ENCODE results near the gene FLNB. TPM values are rescaled to one million over a fixed set of nuclear protein-coding genes. Genes with fewer than 3 reads are reported as not detected.
A peak's percentile ranks its signal among the peaks of the same experiment; 100 is the strongest.

FLNB gene
- total RNA-seq, 1 donor from 2014 or later = 34.8 TPM

GRCh38 chr3:58150810-58151199 lies 142.6 kb downstream of the FLNB start:
- H3K4me1 ChIP-seq = peaks cover 21% of the 10 kb centered on the region
- TF ChIP-seq, protein P1, sequence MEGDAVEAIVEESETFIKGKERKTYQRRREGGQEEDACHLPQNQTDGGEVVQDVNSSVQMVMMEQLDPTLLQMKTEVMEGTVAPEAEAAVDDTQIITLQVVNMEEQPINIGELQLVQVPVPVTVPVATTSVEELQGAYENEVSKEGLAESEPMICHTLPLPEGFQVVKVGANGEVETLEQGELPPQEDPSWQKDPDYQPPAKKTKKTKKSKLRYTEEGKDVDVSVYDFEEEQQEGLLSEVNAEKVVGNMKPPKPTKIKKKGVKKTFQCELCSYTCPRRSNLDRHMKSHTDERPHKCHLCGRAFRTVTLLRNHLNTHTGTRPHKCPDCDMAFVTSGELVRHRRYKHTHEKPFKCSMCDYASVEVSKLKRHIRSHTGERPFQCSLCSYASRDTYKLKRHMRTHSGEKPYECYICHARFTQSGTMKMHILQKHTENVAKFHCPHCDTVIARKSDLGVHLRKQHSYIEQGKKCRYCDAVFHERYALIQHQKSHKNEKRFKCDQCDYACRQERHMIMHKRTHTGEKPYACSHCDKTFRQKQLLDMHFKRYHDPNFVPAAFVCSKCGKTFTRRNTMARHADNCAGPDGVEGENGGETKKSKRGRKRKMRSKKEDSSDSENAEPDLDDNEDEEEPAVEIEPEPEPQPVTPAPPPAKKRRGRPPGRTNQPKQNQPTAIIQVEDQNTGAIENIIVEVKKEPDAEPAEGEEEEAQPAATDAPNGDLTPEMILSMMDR (IDR thresholded peaks at IDR 0.05; ENCODE audit: borderline replicate concordance) = no peak
- H3K27me3 ChIP-seq (ENCODE audit: low read depth) = no peaks in the 10 kb centered on the region
- DNase-seq = no peak
- H3K4me3 ChIP-seq = no peak overlapping the region
- intact Hi-C loops (cut with micrococcal nuclease) = loop anchor here (10.0 kb wide), 1 partner anchor 136 kb away; no protein-coding TSS in a partner anchor
- H3K36me3 ChIP-seq = peaks cover 85% of the 10 kb centered on the region
- no peaks in the 10 kb centered on the region for H3K9me3 ChIP-seq (replicated peaks)
- H3K27ac ChIP-seq (replicated peaks) = peak overlapping the region; percentile 2

- peaks cover 86% of the 10 kb centered on the region for H3K36me3 ChIP-seq
- intact Hi-C loops (cut with micrococcal nuclease) = loop anchor here (10.0 kb wide), 1 partner anchor 137 kb away; no protein-coding TSS in a partner anchor
- no peaks in the 10 kb centered on the region for H3K9me3 ChIP-seq (replicated peaks)
- H3K4me3 ChIP-seq = no peak overlapping the region
- peaks cover 21% of the 10 kb centered on the region for H3K4me1 ChIP-seq
- peak; percentile 80 for DNase-seq
- peak overlapping the region; percentile 11 for H3K27ac ChIP-seq (replicated peaks)
- TF ChIP-seq, protein P1 (IDR thresholded peaks at IDR 0.05; ENCODE audit: borderline replicate concordance) = no peak
- H3K27me3 ChIP-seq (ENCODE audit: low read depth) = no peaks in the 10 kb centered on the region
These were observed 143.4 kb downstream of the FLNB start for GRCh38 chr3:58151637-58152036.

DNA sequence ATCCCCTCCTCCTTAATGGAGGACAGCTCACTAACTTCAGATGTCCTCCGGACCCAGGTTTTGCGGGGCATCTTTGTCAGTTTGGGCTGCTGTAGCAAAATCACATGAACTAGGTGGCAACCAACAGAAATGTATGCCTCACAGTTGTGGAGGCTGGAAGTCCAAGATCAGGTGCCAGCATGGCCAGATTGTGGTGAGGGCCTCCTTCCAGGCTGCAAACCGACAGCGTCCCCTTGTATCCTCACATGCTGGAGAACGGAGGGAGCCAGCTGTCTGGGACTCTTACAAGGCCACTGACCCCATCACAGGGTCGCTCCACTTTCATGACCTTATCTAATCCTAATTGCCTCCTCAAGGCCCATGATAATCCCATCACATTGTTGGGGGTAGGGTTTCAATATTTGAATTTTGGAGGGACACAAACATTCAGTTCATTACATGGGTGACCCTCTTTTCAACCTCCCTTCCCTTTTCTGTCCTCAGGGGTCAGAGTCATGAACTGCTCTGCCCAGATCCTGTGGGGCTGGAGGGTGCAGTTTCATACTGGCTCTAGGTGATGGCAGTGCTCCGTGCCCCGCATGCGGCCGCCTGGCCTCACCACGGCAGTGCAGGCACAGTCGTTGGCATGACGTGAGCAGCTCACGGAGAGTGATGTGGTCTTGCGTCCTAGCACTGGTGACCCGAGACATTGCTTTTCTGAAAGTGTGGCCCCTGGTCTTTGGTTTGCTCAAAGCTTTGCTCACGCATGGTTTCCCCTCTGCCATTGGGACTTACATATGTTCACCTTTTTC lies 144.2 kb downstream of the FLNB start:
- Histone ChIP-seq H3K27ac (replicated peaks) (peak overlapping the region; percentile 11), H3K27me3 (ENCODE audit: low read depth) (no peaks in the 10 kb centered on the region), H3K4me3 (no peak overlapping the region), H3K4me1 (peaks cover 21% of the 10 kb centered on the region), H3K36me3 (peaks cover 86% of the 10 kb centered on the region), H3K9me3 (replicated peaks) (no peaks in the 10 kb centered on the region)
- DNase-seq = no peak
- intact Hi-C loops (cut with micrococcal nuclease) = loop anchor here (10.0 kb wide), 1 partner anchor 138 kb away; no protein-coding TSS in a partner anchor
- TF ChIP-seq, protein P1 (IDR thresholded peaks at IDR 0.05; ENCODE audit: borderline replicate concordance) = no peak

GRCh38 chr3:58153371-58153770 lies 145.1 kb downstream of the FLNB start:
- intact Hi-C loops (cut with micrococcal nuclease) = loop anchor here (10.0 kb wide), 1 partner anchor 139 kb away; no protein-coding TSS in a partner anchor
- H3K27me3 ChIP-seq (ENCODE audit: low read depth) = no peaks in the 10 kb centered on the region
- H3K27ac ChIP-seq (replicated peaks) = no peak overlapping the region
- TF ChIP-seq, protein P1 (IDR thresholded peaks at IDR 0.05; ENCODE audit: borderline replicate concordance) = no peak
- no peak for DNase-seq
- H3K9me3 ChIP-seq (replicated peaks) = no peaks in the 10 kb centered on the region
- H3K36me3 ChIP-seq = peaks cover 85% of the 10 kb centered on the region
- H3K4me1 ChIP-seq = peaks cover 21% of the 10 kb centered on the region
- no peak overlapping the region for H3K4me3 ChIP-seq

GRCh38 chr3:58154626-58155449 lies 146.6 kb downstream of the FLNB start:
- no peak for DNase-seq
- intact Hi-C loops (cut with micrococcal nuclease) = loop anchor here (10.0 kb wide), 1 partner anchor 140 kb away; no protein-coding TSS in a partner anchor
- Histone ChIP-seq H3K4me3 (no peak overlapping the region), H3K4me1 (peaks cover 21% of the 10 kb centered on the region), H3K27ac (replicated peaks) (no peak overlapping the region), H3K27me3 (ENCODE audit: low read depth) (no peaks in the 10 kb centered on the region), H3K9me3 (replicated peaks) (no peaks in the 10 kb centered on the region), H3K36me3 (peaks cover 82% of the 10 kb centered on the region)
- TF ChIP-seq, protein P1 (IDR thresholded peaks at IDR 0.05; ENCODE audit: borderline replicate concordance) = no peak

All from left ventricle myocardium inferior (tissue), 1 donor.